ENCODE measurements around the gene STARD8. TPM values are rescaled to one million over a fixed set of nuclear protein-coding genes. Genes with fewer than 3 reads are reported as not detected.
"Not testable (repeated sequence)": the region's sequence is repeated elsewhere in the genome, so short reads cannot be mapped to it uniquely, and the experiment has no call there.

STARD8 gene, protein sequence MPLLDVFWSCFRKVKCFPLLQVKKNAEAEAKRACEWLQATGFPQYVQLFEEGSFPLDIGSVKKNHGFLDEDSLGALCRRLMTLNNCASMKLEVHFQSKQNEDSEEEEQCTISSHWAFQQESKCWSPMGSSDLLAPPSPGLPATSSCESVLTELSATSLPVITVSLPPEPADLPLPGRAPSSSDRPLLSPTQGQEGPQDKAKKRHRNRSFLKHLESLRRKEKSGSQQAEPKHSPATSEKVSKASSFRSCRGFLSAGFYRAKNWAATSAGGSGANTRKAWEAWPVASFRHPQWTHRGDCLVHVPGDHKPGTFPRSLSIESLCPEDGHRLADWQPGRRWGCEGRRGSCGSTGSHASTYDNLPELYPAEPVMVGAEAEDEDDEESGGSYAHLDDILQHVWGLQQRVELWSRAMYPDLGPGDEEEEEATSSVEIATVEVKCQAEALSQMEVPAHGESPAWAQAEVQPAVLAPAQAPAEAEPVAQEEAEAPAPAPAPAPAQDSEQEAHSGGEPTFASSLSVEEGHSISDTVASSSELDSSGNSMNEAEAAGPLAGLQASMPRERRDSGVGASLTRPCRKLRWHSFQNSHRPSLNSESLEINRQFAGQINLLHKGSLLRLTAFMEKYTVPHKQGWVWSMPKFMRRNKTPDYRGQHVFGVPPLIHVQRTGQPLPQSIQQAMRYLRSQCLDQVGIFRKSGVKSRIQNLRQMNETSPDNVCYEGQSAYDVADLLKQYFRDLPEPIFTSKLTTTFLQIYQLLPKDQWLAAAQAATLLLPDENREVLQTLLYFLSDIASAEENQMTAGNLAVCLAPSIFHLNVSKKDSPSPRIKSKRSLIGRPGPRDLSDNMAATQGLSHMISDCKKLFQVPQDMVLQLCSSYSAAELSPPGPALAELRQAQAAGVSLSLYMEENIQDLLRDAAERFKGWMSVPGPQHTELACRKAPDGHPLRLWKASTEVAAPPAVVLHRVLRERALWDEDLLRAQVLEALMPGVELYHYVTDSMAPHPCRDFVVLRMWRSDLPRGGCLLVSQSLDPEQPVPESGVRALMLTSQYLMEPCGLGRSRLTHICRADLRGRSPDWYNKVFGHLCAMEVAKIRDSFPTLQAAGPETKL
- 1.4 and 1.7 TPM in 2 replicates for total RNA-seq
- long read RNA-seq, partial matches to known transcripts, result 1 of 1 reads
- long read RNA-seq, other reads (novel, unspliced or antisense), result 0 of 1 reads

DNA sequence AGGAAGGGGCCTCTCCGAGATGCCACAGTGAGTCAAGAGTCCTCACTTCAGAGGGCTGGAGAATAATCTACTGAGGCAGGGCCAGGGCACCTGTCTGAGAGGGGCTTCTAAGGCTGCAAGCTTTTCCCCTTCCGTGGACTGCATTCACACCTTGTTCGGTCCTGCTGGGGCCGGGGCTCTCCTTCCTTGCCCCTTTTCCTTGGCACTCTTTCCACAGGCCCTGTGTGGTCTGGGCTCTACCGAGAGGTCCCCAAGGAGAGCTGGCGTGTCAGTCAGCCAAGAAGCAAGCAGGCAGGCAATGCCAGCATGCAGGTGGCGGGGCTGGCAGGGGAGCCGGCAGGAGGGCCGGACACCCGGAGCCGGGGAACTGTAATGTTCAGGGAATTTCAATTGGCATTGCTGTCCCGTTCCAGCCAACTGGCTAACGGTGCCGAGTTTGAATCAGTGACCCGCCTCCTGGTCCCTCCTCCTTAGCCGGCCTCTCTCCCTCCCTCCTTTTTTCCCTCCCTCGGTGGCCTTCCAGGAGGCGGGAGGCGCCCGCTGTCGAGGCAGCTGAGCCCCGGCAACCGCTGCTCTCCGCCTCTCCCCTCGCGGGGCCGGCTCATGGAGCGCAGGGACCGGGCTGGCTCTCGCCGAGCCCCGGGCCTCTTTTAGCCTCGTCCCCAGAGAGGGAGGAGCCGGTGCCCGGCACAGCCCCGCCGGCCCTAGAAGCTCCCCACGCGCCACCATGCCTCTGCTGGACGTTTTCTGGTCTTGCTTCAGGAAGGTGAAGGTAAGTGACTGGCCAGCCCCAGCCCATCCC is at the start of gene STARD8:
STARD8 (plus strand) TSS at position 511 of the 802 bp plus-strand sequence; CDS start at position 728, 217 bp downstream.
- Mint-ChIP-seq H3K4me3 (ENCODE audit: unreplicated experiment) (peak within 1 kb of the TSS; percentile 40), H3K36me3 (ENCODE audit: unreplicated experiment) (no peaks in the 10 kb centered on the region), H3K27me3 (ENCODE audit: unreplicated experiment) (no peaks in the 10 kb centered on the region), H3K9me3 (ENCODE audit: unreplicated experiment) (peaks cover 7% of the 10 kb centered on the region), H3K27ac (ENCODE audit: unreplicated experiment) (no peak within 1 kb of the TSS), H3K4me1 (ENCODE audit: unreplicated experiment) (peaks cover 22% of the 10 kb centered on the region)
- DNase-seq (ENCODE audit: extremely low spot score, unreplicated experiment), result no peak
- TF ChIP-seq, protein P1, sequence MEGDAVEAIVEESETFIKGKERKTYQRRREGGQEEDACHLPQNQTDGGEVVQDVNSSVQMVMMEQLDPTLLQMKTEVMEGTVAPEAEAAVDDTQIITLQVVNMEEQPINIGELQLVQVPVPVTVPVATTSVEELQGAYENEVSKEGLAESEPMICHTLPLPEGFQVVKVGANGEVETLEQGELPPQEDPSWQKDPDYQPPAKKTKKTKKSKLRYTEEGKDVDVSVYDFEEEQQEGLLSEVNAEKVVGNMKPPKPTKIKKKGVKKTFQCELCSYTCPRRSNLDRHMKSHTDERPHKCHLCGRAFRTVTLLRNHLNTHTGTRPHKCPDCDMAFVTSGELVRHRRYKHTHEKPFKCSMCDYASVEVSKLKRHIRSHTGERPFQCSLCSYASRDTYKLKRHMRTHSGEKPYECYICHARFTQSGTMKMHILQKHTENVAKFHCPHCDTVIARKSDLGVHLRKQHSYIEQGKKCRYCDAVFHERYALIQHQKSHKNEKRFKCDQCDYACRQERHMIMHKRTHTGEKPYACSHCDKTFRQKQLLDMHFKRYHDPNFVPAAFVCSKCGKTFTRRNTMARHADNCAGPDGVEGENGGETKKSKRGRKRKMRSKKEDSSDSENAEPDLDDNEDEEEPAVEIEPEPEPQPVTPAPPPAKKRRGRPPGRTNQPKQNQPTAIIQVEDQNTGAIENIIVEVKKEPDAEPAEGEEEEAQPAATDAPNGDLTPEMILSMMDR (IDR thresholded peaks at IDR 0.05), result no peak

DNA sequence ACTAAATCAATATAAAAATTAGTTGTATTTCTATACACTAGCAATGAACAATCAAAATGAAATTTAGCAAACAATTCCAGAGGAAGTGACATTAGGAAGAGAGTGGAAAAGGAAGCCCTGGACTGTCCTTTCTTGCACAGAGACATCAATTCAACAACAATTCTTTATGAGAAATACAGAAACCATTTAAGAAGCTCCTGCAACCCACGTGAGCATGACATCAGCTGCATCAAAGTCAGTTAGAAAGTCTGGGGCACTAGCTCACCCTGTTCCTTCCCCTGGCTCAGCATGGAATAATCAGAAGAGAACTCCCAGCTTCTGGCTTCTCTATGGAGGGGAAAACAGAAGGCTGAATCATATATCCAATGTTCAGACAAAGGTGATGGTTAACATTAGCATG is 48.6 kb upstream of the STARD8 start:
- Mint-ChIP-seq H3K27ac (ENCODE audit: unreplicated experiment) (no peak overlapping the region), H3K4me1 (ENCODE audit: unreplicated experiment) (no peaks in the 10 kb centered on the region), H3K27me3 (ENCODE audit: unreplicated experiment) (peaks cover 3% of the 10 kb centered on the region), H3K36me3 (ENCODE audit: unreplicated experiment) (no peaks in the 10 kb centered on the region), H3K4me3 (ENCODE audit: unreplicated experiment) (no peak overlapping the region), H3K9me3 (ENCODE audit: unreplicated experiment) (peaks cover 47% of the 10 kb centered on the region)
- TF ChIP-seq, protein P1 (IDR thresholded peaks at IDR 0.05), result no peak
- DNase-seq (ENCODE audit: extremely low spot score, unreplicated experiment), result no peak

DNA sequence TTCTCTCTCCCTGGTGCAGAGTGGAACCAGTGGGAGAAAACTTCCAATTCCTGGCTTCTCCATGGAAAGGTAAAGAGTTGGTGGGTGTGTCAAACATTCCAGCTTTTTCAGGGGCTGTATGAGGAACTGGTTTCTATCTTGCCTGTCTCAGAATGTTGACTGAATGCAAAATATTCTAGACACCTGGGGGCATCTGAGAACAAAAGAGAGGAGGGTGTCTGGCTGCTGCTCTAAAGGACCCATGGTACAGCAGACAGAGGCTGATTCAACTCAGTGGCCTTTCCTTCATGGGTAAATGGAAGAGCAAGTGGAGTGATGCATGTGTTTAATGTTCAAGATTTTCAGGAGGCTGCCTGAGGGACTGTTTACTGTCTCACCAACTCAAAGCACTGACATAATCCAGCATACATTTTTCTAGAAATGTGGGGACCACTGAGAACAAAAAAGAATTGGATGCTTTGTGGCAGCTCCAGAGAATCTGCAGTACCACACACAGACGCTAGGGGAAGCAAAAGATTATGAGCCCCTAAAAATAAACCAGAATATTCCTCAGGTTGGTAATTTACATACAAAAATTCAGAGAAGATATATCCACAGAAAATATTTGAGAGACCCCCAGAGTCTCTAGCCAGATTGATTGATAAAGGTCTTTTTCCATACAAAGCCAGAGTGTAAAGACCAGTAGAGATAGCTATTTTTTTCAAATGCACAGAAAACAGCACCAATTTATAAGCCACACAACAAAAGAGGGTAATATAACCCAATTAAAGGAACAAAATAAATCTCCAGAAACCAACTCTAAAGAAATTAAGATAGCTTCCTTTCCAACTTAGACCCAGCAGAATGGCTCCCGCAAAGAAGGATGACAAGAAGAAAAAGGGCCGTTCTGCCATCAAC is 48.0 kb upstream of the STARD8 start:
- DNase-seq (ENCODE audit: extremely low spot score, unreplicated experiment), result no peak

GRCh38 chrX:68604216-68604615 is 43.2 kb upstream of the STARD8 start:
- H3K27ac Mint-ChIP-seq (ENCODE audit: unreplicated experiment); H3K4me3 Mint-ChIP-seq (ENCODE audit: unreplicated experiment); H3K36me3 Mint-ChIP-seq (ENCODE audit: unreplicated experiment); DNase-seq (ENCODE audit: extremely low spot score, unreplicated experiment); H3K27me3 Mint-ChIP-seq (ENCODE audit: unreplicated experiment); H3K4me1 Mint-ChIP-seq (ENCODE audit: unreplicated experiment): not testable (repeated sequence)
- peaks cover 26% of the 10 kb centered on the region for H3K9me3 Mint-ChIP-seq (ENCODE audit: unreplicated experiment)

More for the DNA sequence above, 48.0 kb upstream of the STARD8 start:
- no peaks in the 10 kb centered on the region for H3K36me3 Mint-ChIP-seq (ENCODE audit: unreplicated experiment)
- H3K4me3 Mint-ChIP-seq (ENCODE audit: unreplicated experiment), result no peak overlapping the region
- H3K9me3 Mint-ChIP-seq (ENCODE audit: unreplicated experiment), result peaks cover 44% of the 10 kb centered on the region
- H3K27ac Mint-ChIP-seq (ENCODE audit: unreplicated experiment), result no peak overlapping the region
- peaks cover 3% of the 10 kb centered on the region for H3K27me3 Mint-ChIP-seq (ENCODE audit: unreplicated experiment)
- no peaks in the 10 kb centered on the region for H3K4me1 Mint-ChIP-seq (ENCODE audit: unreplicated experiment)
- TF ChIP-seq, protein P1 (IDR thresholded peaks at IDR 0.05), result peak; percentile 63

GRCh38 chrX:68614733-68615132 is 32.7 kb upstream of the STARD8 start:
- H3K27me3 Mint-ChIP-seq (ENCODE audit: unreplicated experiment); DNase-seq (ENCODE audit: extremely low spot score, unreplicated experiment); H3K36me3 Mint-ChIP-seq (ENCODE audit: unreplicated experiment); H3K9me3 Mint-ChIP-seq (ENCODE audit: unreplicated experiment); H3K4me3 Mint-ChIP-seq (ENCODE audit: unreplicated experiment); H3K27ac Mint-ChIP-seq (ENCODE audit: unreplicated experiment); H3K4me1 Mint-ChIP-seq (ENCODE audit: unreplicated experiment): not testable (repeated sequence)
